ENCODE results near the gene PMM2. TPM values are rescaled to one million over a fixed set of nuclear protein-coding genes. Genes with fewer than 3 reads are reported as not detected.

PMM2 gene
- total and polyA plus RNA-seq, 9 of the 15 experiments (the other 6 are each of a cell fraction or from before 2014, with no cell fraction given), result 5.6 to 42.7 (median 25.9) TPM

- TF ChIP-seq ZNF561 (CRISPR knock-in tag; conservative IDR thresholded peaks at IDR 0.05), result no peak
- TF ChIP-seq JUND (IDR thresholded peaks at IDR 0.05; ENCODE audit: borderline replicate concordance, low read depth, low read length), result 0 out of 2 replicates have a peak, but pooled peaks have one; percentile 8
- no peak for TF ChIP-seq JUND (tag; IDR thresholded peaks at IDR 0.05; ENCODE audit: borderline replicate concordance, low read depth, low read length)
- TF ChIP-seq ARNT (IDR thresholded peaks at IDR 0.05), result no peak
- TF ChIP-seq NR2C1 (IDR thresholded peaks at IDR 0.05), result no peak; the same call in 1 of the 2 replicates
- TF ChIP-seq NR2C1 (tag; IDR thresholded peaks at IDR 0.05), result peak; percentile 53
- peak; percentile 53 for TF ChIP-seq FOSL1 (tag; conservative IDR thresholded peaks at IDR 0.05)
- peak; percentile 63; the same call in 1 of the 2 replicates for TF ChIP-seq BCOR (IDR thresholded peaks at IDR 0.05)
- peak; percentile 37 for TF ChIP-seq ZFX (CRISPR knock-in tag; IDR thresholded peaks at IDR 0.05)
- TF ChIP-seq NFE2 (IDR thresholded peaks at IDR 0.05; ENCODE audit: low read depth), result 0 out of 2 replicates have a peak, but pooled peaks have one; percentile 6
- TF ChIP-seq SMARCA5 (IDR thresholded peaks at IDR 0.05), result peak; percentile 81; the same call in 1 of the 2 replicates
- TF ChIP-seq ZNF518B (CRISPR knock-in tag; IDR thresholded peaks at IDR 0.05), result no peak
- peak; percentile 92 for TF ChIP-seq ESRRA (IDR thresholded peaks at IDR 0.05; ENCODE audit: borderline replicate concordance, low read depth)
- 0 out of 2 replicates have a peak, but pooled peaks have one; percentile 16 for TF ChIP-seq SMARCE1 (IDR thresholded peaks at IDR 0.05)
- TF ChIP-seq ZNF12 (CRISPR knock-in tag; IDR thresholded peaks at IDR 0.05), result peak; percentile 18; the same call in 1 of the 2 replicates
- no peak for TF ChIP-seq USF1 (CRISPR knock-in tag; IDR thresholded peaks at IDR 0.05)
Measured at GRCh38 chr16:8798174-8798527, 512 bp downstream of the PMM2 start (continued).

Measured in K562 (cell line).